Stimulated activated CD4-positive, alpha-beta T cell treated with anti-CD3 and anti-CD28 coated beads, Interleukin-15, amount 100 ng/mL, for 24 hours (primary cell): ENCODE measurements around the gene FPR2.
A peak's percentile ranks its signal among the peaks of the same experiment; 100 is the strongest.
"Not testable (repeated sequence)": the region's sequence is repeated elsewhere in the genome, so short reads cannot be mapped to it uniquely, and the experiment has no call there.

Source experiments
- DNase-seq: peaks from one replicate; pipeline ENCODE4 v3.0.0-alpha.2; 2020

The FPR2 gene

GRCh38 chr19:51784922-51785690, 24.1 kb downstream of the FPR2 start:
- DNase-seq = peak; percentile 70

GRCh38 chr19:51786646-51787494, 25.9 kb downstream of the FPR2 start:
- DNase-seq = no peak

GRCh38 chr19:51788029-51788428, 27.0 kb downstream of the FPR2 start:
- no peak for DNase-seq

DNA sequence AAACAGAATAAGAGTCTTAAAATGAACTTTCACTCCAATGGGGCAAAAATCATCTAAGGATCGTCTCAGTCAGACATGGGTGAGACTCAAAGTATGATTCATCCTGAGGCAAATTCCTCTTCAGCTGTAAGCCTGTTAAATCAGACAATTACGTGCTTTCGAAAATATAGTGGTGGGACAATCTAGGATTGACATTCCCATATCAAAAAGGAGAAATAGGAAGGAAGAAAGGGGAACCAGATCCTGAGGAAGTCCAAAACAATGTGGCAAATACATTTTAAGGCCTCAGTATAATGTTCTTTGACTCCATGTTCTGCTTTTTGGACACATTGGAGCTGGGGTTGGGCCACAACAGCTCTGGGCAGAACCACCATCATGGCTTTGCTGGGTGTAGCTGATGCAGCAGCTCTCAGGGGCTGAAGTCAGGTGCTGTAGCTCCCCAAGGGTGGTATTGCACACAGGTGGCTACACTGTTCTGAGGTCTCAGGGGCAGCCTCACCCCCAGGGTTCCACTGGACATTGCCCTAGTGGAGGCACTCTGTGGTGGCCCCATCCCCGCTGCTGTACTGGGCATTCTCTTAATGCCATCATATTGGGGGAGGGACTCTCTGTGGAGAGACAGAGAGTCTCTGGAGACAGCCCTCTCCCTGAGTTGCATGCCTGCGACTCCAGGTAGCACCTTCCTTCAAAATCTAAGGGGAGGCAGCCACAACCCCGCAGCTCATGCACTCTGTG, 28.2 kb downstream of the FPR2 start:
- DNase-seq = no peak

GRCh38 chr19:51792932-51793331, 32.0 kb downstream of the FPR2 start:
- no peak for DNase-seq

DNA sequence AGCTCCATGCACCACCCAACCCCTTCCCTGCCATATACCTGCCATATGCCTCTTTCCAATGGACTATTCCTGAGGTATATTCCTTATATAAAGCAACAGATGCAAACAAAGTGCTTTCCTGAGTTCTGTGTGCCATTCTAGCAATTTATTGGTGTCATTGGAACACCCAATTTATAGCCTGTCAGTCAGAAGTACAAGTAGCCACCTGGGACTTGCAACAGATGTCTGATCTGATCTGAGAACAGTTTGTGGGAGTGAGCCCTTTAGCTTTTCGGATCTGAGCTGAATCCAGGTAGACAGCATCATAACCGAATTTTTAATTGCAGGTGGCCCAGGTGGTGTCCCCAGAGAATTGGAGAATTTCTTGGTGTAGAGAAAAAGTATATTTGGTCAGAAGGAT, 33.0 kb downstream of the FPR2 start:
- no peak for DNase-seq

DNA sequence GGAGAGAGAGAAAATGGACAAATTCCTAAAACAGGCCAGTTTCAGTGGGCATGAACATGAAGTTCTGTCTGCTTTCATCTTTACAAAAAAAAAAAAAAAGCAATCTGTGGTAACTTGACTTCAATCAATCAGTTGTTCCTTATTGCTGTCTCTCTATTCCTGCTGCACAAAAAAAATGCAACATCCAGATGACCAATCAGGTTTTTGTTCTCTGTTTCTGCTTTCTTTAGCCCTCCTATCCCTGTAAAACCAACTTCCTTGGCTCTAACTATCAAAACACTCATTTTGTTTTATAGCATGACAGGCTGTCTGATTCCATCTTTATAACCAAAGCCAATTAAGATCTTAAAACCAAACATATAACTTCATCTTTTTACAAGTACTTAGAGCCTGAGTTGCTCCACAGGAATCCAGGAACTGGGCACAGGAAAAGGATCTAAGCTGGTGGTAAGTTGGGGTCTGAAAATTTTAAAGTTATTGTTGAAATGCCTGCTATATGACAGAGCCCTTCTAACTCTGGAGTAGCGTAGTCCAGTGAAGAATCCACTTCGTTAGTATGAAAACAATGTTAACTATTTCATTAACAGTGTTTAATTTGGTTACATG, 34.0 kb downstream of the FPR2 start, which contains the start of gene FPR3:
Gene FPR3, plus strand, starts transcription at position 273 of the 606 bp plus-strand sequence. CDS start 28,592 bp downstream, outside the sequence.
- DNase-seq = no peak

GRCh38 chr19:51796195-51796679, 35.3 kb downstream of the FPR2 start:
- no peak for DNase-seq

DNA sequence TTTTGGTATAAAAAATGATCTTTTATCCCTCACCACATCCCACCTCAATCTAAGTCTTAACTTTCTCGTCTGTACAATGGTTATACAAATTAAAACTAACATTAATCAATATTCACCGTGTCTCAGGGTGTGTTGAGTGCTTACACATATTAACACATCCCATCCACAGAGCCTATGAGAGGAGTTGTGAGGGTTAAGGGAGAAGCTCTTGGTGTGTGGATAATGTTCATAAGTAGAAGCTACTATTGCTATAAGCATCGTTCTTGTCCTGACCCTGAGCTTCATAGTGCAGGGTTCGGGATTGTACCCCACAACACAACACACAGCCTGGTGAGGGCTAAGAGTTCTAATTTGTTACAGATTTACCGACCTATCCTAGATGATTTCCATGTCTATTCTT, 36.5 kb downstream of the FPR2 start:
- DNase-seq = no peak

DNA sequence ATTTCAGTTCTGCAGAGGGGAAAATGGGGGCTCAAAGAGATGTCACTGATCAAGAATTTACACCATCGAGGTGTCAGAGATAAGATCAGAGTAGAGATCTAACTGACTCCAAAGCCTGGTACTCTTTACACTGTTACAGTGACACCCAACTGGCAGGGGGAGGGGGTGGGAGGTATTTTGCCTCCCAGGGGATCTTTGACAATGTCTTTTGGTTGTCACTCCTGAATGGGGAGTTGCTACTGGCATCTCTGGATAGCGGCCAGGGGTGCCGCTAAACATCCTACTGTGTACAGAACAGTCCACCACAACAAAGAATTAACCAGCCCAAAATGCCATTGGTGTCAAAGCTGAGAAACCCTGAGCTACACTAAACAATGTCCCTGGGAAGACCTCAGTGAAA, 37.1 kb downstream of the FPR2 start:
- DNase-seq = no peak

GRCh38 chr19:51799034-51799773, 38.2 kb downstream of the FPR2 start:
- no peak for DNase-seq

DNA sequence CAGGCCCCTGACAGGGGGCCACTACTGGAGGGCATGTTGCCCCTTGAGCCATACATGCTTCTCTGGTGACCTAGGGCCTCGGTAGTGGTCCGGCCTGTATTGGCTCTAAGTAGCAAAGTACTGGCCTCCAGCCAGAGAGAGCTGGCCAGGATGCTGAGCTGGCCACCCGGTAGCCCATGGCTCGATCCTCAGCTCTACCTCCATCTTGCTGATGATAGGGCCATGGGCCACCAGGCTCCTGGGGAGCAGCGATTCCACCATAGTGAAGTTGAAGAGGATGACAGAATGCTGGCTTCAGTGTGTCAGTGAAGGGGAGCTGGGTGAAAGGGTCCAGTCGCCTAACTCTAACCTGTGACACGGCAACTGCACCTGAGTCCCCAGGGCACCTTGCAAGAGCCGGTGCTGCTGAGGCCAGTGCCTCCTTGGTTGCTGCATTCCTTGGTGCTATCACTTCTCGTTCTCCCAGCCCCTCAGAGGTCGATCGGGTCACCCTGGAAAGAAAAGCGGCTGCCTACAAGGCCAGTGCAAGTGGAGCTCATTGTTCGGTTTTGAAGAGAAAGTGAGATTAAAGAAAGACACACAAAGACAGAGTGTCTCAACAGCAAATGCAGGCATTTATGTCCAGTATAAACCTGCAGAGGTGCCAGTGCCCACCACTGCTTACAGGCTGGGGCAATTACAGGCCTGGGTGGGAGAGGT, 38.9 kb downstream of the FPR2 start:
- DNase-seq = no peak

DNA sequence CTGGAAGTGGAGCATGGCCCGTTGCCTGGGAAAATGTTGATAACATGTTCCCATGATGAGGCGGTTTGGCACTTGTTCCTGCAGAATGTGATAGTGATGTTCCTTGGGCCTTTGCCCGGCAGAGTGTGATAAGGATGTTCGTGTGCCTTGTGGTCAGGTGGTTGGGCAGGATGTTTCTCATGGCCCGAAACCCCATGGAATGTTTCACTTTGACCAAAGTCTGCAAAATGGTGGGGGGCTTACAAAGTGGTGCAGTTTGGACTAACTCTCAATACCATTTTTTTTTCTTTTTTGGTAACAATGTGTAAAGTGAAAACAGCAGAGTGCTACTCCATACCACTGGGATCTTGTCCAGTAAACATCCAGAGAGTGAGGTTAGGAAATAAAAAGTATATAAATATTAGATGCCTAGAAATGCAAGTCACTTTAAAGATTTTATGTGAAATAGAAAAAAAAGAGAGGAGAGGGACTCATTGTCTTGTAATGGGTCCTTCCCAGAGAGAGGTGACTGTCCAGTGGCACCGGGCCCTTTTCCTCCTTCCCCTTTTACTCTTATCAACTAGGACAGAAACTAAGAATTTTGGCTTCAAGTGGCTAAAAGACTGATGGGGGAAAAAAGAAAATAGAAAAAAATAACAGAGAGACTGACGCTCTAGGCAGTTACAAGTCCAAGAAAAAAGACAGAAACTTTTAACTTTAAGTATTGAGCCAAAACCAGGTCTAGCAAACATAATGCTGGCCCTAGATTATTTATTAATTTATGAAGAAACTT, 39.7 kb downstream of the FPR2 start:
- no peak for DNase-seq

- no peak for DNase-seq
Measured at GRCh38 chr19:51802775-51803174, 41.8 kb downstream of the FPR2 start.

- DNase-seq = no peak
Measured at GRCh38 chr19:51803519-51803918, 42.5 kb downstream of the FPR2 start.

DNA sequence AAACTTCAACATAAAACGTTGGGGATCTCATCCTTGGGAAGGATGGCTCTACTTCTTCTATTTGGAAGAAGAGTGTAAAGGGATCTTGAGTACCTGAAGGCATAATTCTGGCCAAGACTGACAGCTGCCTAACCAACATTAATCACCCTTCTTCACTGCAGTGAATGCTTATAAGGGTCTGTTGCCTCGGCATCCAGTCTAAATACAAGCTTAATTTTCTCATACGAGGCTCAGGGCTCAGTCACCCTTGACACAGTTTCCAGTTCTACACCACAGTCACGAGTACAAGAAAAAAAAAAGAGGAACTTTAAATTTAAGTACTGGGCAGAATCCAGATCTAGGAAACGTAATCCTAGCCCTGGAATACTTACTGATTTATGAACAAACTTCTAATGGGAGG, 43.0 kb downstream of the FPR2 start:
- no peak for DNase-seq

GRCh38 chr19:51804789-51805188, 43.8 kb downstream of the FPR2 start:
- DNase-seq = not testable (repeated sequence)

DNA sequence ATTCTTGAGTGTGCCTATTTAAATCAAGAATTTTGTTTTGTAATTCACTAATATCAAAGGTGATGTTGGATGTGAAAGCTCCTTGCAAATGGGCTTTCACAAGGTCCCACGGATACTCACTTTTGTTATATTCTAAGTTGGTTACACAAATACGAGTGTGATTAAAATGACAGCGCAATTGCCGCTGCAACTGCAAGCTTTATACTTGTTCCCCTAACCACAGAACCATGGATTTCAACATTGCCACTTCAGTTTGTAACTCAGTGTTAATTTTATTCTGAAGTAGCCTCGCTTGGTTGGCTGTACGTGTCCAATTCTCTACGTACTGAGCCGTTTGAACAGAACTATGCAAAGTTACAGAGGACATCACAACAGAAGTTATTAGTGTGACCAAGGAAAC, 44.4 kb downstream of the FPR2 start:
- DNase-seq = not testable (repeated sequence)

DNA sequence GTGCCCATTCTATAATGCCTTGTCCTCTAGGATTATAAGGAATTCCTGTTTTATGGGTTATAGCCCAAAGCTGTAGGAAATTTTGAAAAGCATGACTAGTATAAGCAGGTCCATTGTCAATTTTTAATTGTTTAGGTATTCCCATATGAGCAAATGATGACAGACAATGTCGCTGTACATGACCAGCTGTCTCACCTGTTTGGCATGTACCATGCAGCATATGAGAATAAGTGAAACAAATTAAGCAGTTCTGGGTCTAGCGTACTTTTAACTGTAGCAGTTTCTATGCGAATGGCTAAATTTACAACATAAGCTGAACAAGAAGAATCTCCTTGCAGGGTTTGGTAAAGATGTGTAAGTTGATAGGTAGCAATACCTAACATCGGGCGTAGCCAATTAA, 45.6 kb downstream of the FPR2 start:
- DNase-seq = not testable (repeated sequence)

- no peak for DNase-seq
Measured at GRCh38 chr19:51807111-51807701, 46.2 kb downstream of the FPR2 start.
